ENCODE measurements around the gene TBC1D7.

GRCh38 chr6:13362412-13362811 is 34.1 kb upstream of the TBC1D7 start:
- TF ChIP-seq CTCF (conservative IDR thresholded peaks at IDR 0.05; ENCODE audit: low read depth, low read length): no peak
- TF ChIP-seq EZH2 (IDR thresholded peaks at IDR 0.05; ENCODE audit: borderline replicate concordance, low read depth, low read length, poor library complexity, severe bottlenecking): no peak

Data from A673 (cell line).